ENCODE results near the gene FBXL14.

FBXL14 gene

GRCh38 chr12:1592444-1593173 is 1.8 kb downstream of the FBXL14 start (continued):
- peak; percentile 88 for TF ChIP-seq GLIS1 (tag by site-specific recombination; IDR thresholded peaks at IDR 0.05)
- peak; percentile 27; the same call in 1 of the 2 replicates for TF ChIP-seq ZBTB8A (tag by site-specific recombination; IDR thresholded peaks at IDR 0.05)
- no peak for TF ChIP-seq ZBTB44 (tag by site-specific recombination; IDR thresholded peaks at IDR 0.05)
- peak; percentile 56; the same call in 1 of the 2 replicates for TF ChIP-seq TRIM28 (IDR thresholded peaks at IDR 0.05; ENCODE audit: borderline replicate concordance, low read length)
- TF ChIP-seq ZNF184 (tag by site-specific recombination; IDR thresholded peaks at IDR 0.05), result no peak
- no peak for TF ChIP-seq ZNF174 (tag by site-specific recombination; IDR thresholded peaks at IDR 0.05)
- no peak for TF ChIP-seq ZNF423 (tag by site-specific recombination; IDR thresholded peaks at IDR 0.05)
- TF ChIP-seq ZNF449 (tag by site-specific recombination; IDR thresholded peaks at IDR 0.05), result no peak
- no peak for TF ChIP-seq BCL11B (tag by site-specific recombination; IDR thresholded peaks at IDR 0.05; ENCODE audit: low read depth)
- TF ChIP-seq ZNF341 (tag by site-specific recombination; IDR thresholded peaks at IDR 0.05; ENCODE audit: low read depth), result peak; percentile 82
- TF ChIP-seq ZFP37 (tag by site-specific recombination; IDR thresholded peaks at IDR 0.05), result peak; percentile 64; the same call in 1 of the 2 replicates
- no peak for TF ChIP-seq HOXD13 (CRISPR knock-in tag; IDR thresholded peaks at IDR 0.05; ENCODE audit: borderline replicate concordance)
- TF ChIP-seq ZNF114 (tag by site-specific recombination; IDR thresholded peaks at IDR 0.05), result no peak
- TF ChIP-seq ZNF175 (tag by site-specific recombination; IDR thresholded peaks at IDR 0.05), result no peak
- TF ChIP-seq ZNF157 (tag by site-specific recombination; IDR thresholded peaks at IDR 0.05), result no peak
- TF ChIP-seq REPIN1 (tag by site-specific recombination; IDR thresholded peaks at IDR 0.05; ENCODE audit: low read depth), result no peak
- no peak for TF ChIP-seq ZNF514 (tag by site-specific recombination; IDR thresholded peaks at IDR 0.05)
- peak; percentile 80 for TF ChIP-seq ZNF2 (tag by site-specific recombination; IDR thresholded peaks at IDR 0.05)
- no peak for TF ChIP-seq ZNF169 (tag by site-specific recombination; IDR thresholded peaks at IDR 0.05)
- no peak for TF ChIP-seq ZNF302 (tag by site-specific recombination; IDR thresholded peaks at IDR 0.05; ENCODE audit: low read depth)
- no peak for TF ChIP-seq ZNF518A (tag by site-specific recombination; conservative IDR thresholded peaks at IDR 0.05; ENCODE audit: low read depth)
- no peak for TF ChIP-seq ZNF677 (tag by site-specific recombination; IDR thresholded peaks at IDR 0.05)
- TF ChIP-seq ZNF639 (tag by site-specific recombination; IDR thresholded peaks at IDR 0.05), result no peak
- TF ChIP-seq ZSCAN30 (tag by site-specific recombination; IDR thresholded peaks at IDR 0.05), result no peak; the same call in 1 of the 2 replicates
- TF ChIP-seq ELK4 (IDR thresholded peaks at IDR 0.05; ENCODE audit: borderline replicate concordance, low read depth, low read length), result no peak
- TF ChIP-seq ZNF555 (tag by site-specific recombination; conservative IDR thresholded peaks at IDR 0.05), result no peak
- TF ChIP-seq FEZF1 (tag by site-specific recombination; IDR thresholded peaks at IDR 0.05), result peak; percentile 58
- no peak for TF ChIP-seq ZFP41 (tag by site-specific recombination; IDR thresholded peaks at IDR 0.05; ENCODE audit: borderline replicate concordance)
- TF ChIP-seq ZNF324 (tag by site-specific recombination; IDR thresholded peaks at IDR 0.05), result peak; percentile 72; the same call in 1 of the 2 replicates
- no peak for TF ChIP-seq TCF7L2 (IDR thresholded peaks at IDR 0.05; ENCODE audit: borderline replicate concordance, low read depth, low read length)
- peak; percentile 89; the same call in 1 of the 2 replicates for TF ChIP-seq KLF7 (tag by site-specific recombination; IDR thresholded peaks at IDR 0.05; ENCODE audit: borderline replicate concordance)
